DND-41 (cell line): ENCODE measurements around the gene MCF2L2.

Source experiments
- ATAC-seq: fragments of 200-7000 bp; cut with Tn5 transposase; 3 replicates; pipeline ENCODE4 v1.9.1; 2021; ENCODE audit warnings: low read depth; ENCODE audit not compliant: insufficient read depth
- DNase-seq: peaks from one replicate; pipeline ENCODE4 v3.0.0-alpha.2; 2020
- H2AFZ ChIP-seq: 2 replicates; pipeline ENCODE4 v1.6.0; 2012; ENCODE audit warnings: low read depth, low read length
- H3K27ac ChIP-seq: 2 replicates; pipeline ENCODE4 v1.5.1; 2012; ENCODE audit warnings: low read length, inconsistent platforms
- H3K27me3 ChIP-seq: fragments of 200-600 bp; sonication (generic); 2 replicates; pipeline ENCODE4 v1.6.0; 2012; ENCODE audit warnings: low read length, mild to moderate bottlenecking, inconsistent platforms; ENCODE audit not compliant: insufficient read depth, poor library complexity
- H3K36me3 ChIP-seq: 2 replicates; pipeline ENCODE4 v1.5.1; 2012; ENCODE audit warnings: low read length, inconsistent platforms; ENCODE audit not compliant: insufficient read depth
- H3K4me1 ChIP-seq: 2 replicates; pipeline ENCODE4 v1.5.1; 2012; ENCODE audit warnings: mild to moderate bottlenecking, low read length; ENCODE audit not compliant: insufficient read depth
- H3K4me2 ChIP-seq: 2 replicates; pipeline ENCODE4 v1.6.0; 2012; ENCODE audit warnings: mild to moderate bottlenecking, moderate library complexity, low read length, inconsistent platforms; ENCODE audit not compliant: insufficient read depth
- H3K4me3 ChIP-seq, 2 experiments: fragments of 200-600 bp in 1 of 2; shearing (Covaris generic) in 1 of 2; 2 replicates each; pipeline ENCODE4 v1.5.1; 2012 to 2016; ENCODE audit warnings: inconsistent platforms in 2 of 2, low read length in 2 of 2, mild to moderate bottlenecking in 2 of 2, low read depth in 1 of 2, moderate library complexity in 1 of 2
- H3K79me2 ChIP-seq: 2 replicates; pipeline ENCODE4 v1.6.0; 2012; ENCODE audit warnings: low read length, inconsistent platforms; ENCODE audit not compliant: insufficient read depth
- H3K9ac ChIP-seq: 2 replicates; pipeline ENCODE4 v1.6.0; 2012; ENCODE audit warnings: low read depth, mild to moderate bottlenecking, inconsistent platforms, low read length, moderate library complexity
- H3K9me3 ChIP-seq: 2 replicates; pipeline ENCODE4 v1.5.1; 2012; ENCODE audit warnings: low read length, moderate library complexity, mild to moderate bottlenecking, inconsistent platforms; ENCODE audit not compliant: insufficient read depth, severe bottlenecking
- H4K20me1 ChIP-seq: 2 replicates; pipeline ENCODE4 v1.6.0; 2012; ENCODE audit warnings: low read length; ENCODE audit not compliant: insufficient read depth
- EZH2 ChIP-seq: IDR thresholded peaks from 3 replicates; pipeline ENCODE4 v1.6.1; 2012; ENCODE audit warnings: borderline replicate concordance, low read depth, mild to moderate bottlenecking, moderate library complexity, low read length, inconsistent platforms; ENCODE audit not compliant: severe bottlenecking
- TF ChIP-seq, protein P1 (sequence below): IDR thresholded peaks from 2 replicates; pipeline ENCODE4 v1.5.1; 2012; ENCODE audit warnings: borderline replicate concordance, low read length, moderate library complexity, mild to moderate bottlenecking; ENCODE audit not compliant: poor library complexity, severe bottlenecking; ENCODE audit errors: extremely low read depth

Gene MCF2L2

GRCh38 chr3:183378951-183379350 is 49.5 kb downstream of the MCF2L2 start:
- H3K27me3 ChIP-seq = peaks cover 2% of the 10 kb centered on the region
- no peaks in the 10 kb centered on the region for H4K20me1 ChIP-seq
- no peaks in the 10 kb centered on the region for H3K9me3 ChIP-seq
- H3K79me2 ChIP-seq = no peaks in the 10 kb centered on the region
- no peak overlapping the region for H3K27ac ChIP-seq
- DNase-seq = no peak
- H3K36me3 ChIP-seq = no peaks in the 10 kb centered on the region
- H2AFZ ChIP-seq = no peak overlapping the region
- no peak for ATAC-seq
- no peak overlapping the region for H3K9ac ChIP-seq
- H3K4me3 ChIP-seq = no peak overlapping the region
- TF ChIP-seq, protein P1, sequence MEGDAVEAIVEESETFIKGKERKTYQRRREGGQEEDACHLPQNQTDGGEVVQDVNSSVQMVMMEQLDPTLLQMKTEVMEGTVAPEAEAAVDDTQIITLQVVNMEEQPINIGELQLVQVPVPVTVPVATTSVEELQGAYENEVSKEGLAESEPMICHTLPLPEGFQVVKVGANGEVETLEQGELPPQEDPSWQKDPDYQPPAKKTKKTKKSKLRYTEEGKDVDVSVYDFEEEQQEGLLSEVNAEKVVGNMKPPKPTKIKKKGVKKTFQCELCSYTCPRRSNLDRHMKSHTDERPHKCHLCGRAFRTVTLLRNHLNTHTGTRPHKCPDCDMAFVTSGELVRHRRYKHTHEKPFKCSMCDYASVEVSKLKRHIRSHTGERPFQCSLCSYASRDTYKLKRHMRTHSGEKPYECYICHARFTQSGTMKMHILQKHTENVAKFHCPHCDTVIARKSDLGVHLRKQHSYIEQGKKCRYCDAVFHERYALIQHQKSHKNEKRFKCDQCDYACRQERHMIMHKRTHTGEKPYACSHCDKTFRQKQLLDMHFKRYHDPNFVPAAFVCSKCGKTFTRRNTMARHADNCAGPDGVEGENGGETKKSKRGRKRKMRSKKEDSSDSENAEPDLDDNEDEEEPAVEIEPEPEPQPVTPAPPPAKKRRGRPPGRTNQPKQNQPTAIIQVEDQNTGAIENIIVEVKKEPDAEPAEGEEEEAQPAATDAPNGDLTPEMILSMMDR = no peak
- no peak for TF ChIP-seq EZH2
- no peaks in the 10 kb centered on the region for H3K4me1 ChIP-seq
- H3K4me2 ChIP-seq = no peak overlapping the region

- H4K20me1 ChIP-seq = no peaks in the 10 kb centered on the region
- no peak for TF ChIP-seq EZH2
- TF ChIP-seq, protein P1 = no peak
- H3K4me3 ChIP-seq = no peak overlapping the region
- peaks cover 6% of the 10 kb centered on the region for H3K27me3 ChIP-seq
- no peak overlapping the region for H3K9ac ChIP-seq
- ATAC-seq (no peak), DNase-seq (no peak)
- no peaks in the 10 kb centered on the region for H3K9me3 ChIP-seq
- no peaks in the 10 kb centered on the region for H3K4me1 ChIP-seq
- H3K27ac ChIP-seq = no peak overlapping the region
- H3K79me2 ChIP-seq = no peaks in the 10 kb centered on the region
- H2AFZ ChIP-seq = no peak overlapping the region
- H3K4me2 ChIP-seq = no peak overlapping the region
- no peaks in the 10 kb centered on the region for H3K36me3 ChIP-seq
Measured at GRCh38 chr3:183378545-183378944, 49.9 kb downstream of the MCF2L2 start.

DNA sequence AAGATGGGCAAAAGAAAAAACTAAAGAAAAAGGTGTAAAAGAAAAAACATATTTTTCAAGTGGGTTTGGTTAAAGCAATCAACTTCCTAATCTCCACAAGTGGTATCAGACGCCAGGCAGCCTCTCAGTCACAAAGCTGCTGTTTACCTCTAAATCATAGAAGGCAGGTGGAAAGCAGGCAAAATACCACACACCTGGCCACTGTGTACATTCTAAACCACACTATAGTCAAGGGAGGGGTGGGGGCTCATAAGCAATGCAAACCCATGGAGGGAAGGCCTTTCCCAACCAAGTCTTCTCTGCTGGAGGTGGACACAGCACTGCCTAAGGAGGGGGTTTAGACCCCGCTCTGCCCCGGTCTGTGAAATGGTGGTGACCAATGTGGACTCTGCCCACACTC is 50.4 kb downstream of the MCF2L2 start:
- no peak overlapping the region for H3K4me3 ChIP-seq
- no peaks in the 10 kb centered on the region for H3K36me3 ChIP-seq
- H3K4me1 ChIP-seq = no peaks in the 10 kb centered on the region
- no peak for DNase-seq
- no peak overlapping the region for H3K9ac ChIP-seq
- no peaks in the 10 kb centered on the region for H3K9me3 ChIP-seq
- peaks cover 7% of the 10 kb centered on the region for H3K27me3 ChIP-seq
- no peak overlapping the region for H3K4me2 ChIP-seq
- no peaks in the 10 kb centered on the region for H3K79me2 ChIP-seq
- TF ChIP-seq EZH2 = no peak
- TF ChIP-seq, protein P1 = no peak
- no peak overlapping the region for H3K27ac ChIP-seq
- no peaks in the 10 kb centered on the region for H4K20me1 ChIP-seq
- no peak for ATAC-seq
- H2AFZ ChIP-seq = no peak overlapping the region
